ENCODE results near the gene NHERF2.

The NHERF2 gene

GRCh38 chr16:2001456-2002355 is 25.0 kb upstream of the NHERF2 start:
- TF ChIP-seq, protein P1, sequence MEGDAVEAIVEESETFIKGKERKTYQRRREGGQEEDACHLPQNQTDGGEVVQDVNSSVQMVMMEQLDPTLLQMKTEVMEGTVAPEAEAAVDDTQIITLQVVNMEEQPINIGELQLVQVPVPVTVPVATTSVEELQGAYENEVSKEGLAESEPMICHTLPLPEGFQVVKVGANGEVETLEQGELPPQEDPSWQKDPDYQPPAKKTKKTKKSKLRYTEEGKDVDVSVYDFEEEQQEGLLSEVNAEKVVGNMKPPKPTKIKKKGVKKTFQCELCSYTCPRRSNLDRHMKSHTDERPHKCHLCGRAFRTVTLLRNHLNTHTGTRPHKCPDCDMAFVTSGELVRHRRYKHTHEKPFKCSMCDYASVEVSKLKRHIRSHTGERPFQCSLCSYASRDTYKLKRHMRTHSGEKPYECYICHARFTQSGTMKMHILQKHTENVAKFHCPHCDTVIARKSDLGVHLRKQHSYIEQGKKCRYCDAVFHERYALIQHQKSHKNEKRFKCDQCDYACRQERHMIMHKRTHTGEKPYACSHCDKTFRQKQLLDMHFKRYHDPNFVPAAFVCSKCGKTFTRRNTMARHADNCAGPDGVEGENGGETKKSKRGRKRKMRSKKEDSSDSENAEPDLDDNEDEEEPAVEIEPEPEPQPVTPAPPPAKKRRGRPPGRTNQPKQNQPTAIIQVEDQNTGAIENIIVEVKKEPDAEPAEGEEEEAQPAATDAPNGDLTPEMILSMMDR (IDR thresholded peaks at IDR 0.05): no peak

- TF ChIP-seq, protein P1 (IDR thresholded peaks at IDR 0.05): no peak
These were observed 24.1 kb upstream of the NHERF2 start for GRCh38 chr16:2002406-2003230.

DNA sequence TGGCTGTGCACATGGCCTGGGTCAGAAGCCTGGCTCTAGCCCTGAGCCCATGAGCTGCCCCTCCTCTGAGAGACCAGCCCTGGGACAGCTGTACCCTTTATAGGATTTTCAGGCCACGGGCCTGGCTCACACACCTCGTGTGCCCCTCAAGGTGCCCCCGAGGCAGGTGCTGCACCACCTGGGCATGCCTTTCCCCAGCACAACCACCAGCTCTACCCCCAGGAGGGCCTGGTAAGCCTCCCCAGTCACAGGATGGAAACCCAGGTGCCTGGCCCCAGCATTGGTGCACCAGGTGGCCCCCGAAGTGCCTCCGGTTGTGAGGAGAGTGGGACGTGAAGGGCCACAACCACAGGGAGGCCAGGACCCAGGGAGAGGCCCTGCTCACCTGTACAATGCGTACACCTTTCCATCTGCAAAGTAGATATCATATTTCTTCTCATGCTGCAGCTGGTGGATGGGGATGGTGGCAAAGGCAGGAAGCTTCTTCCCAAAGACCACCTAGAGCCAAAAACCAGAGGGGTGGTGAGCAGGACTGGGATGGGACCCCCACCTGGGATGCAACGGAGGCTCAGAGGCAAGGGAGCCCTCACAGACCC is 23.4 kb upstream of the NHERF2 start:
- TF ChIP-seq, protein P1 (IDR thresholded peaks at IDR 0.05): no peak

GRCh38 chr16:2003827-2004641 is 22.7 kb upstream of the NHERF2 start:
- TF ChIP-seq, protein P1 (IDR thresholded peaks at IDR 0.05): peak; percentile 95

DNA sequence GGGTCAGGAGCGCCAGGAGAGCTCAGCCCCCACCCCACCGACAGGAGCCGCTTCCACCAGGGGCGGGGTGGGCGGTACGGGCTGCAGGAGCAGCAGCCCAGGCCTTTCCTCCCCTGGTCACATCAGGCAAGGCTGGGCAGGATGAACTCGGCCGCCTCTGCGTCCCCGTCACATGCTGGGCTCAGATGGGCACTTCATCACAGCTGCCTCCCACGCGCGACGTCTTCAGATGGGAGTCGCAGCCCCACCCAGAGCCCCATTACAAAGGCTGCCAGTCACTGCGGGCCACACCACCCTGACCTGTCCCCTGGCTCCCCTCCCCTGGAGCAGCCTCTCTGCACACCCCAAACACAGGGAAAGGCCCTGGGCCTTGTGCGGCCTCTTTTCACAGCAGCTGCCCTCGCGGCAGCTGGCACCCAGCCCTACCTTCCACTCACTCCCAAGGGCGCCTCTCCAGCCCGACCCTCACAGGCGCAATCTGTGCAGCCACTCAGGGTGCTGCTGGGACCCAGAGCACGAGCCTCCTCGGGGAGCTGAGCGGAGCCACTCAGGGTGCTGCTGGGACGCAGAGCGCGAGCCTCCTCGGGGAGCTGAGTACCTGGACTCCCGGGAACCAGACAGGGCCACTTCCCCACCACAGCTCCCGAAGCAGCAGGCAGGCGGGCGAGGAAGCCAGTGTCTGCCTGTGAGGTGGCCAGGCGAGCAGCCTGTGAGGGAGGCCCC is 21.7 kb upstream of the NHERF2 start:
- TF ChIP-seq, protein P1 (IDR thresholded peaks at IDR 0.05): no peak

GRCh38 chr16:2005646-2006045 is 21.1 kb upstream of the NHERF2 start:
- TF ChIP-seq, protein P1 (IDR thresholded peaks at IDR 0.05): no peak

All from LNCAP (cell line).